Mononuclear cell (primary cell): ENCODE data around the gene CDC5L. TPM values are rescaled to one million over a fixed set of nuclear protein-coding genes. Genes with fewer than 3 reads are reported as not detected.
"Not testable (repeated sequence)": the region's sequence is repeated elsewhere in the genome, so short reads cannot be mapped to it uniquely, and the experiment has no call there.

Experiments
- H3K27me3 ChIP-seq: 2 replicates; pipeline ENCODE4 v1.6.0; 2011; ENCODE audit warnings: low read length, control low read depth; ENCODE audit not compliant: insufficient read depth
- H3K4me1 ChIP-seq: 2 replicates; pipeline ENCODE4 v1.5.1; 2011; ENCODE audit warnings: mild to moderate bottlenecking, low read length, control low read depth; ENCODE audit not compliant: insufficient read depth
- H3K4me3 ChIP-seq: 2 replicates; pipeline ENCODE4 v1.5.1; 2011; ENCODE audit warnings: mild to moderate bottlenecking, low read length, moderate library complexity
- H3K9me3 ChIP-seq: 2 replicates; pipeline ENCODE4 v1.5.1; 2011; ENCODE audit warnings: low read depth, mild to moderate bottlenecking, control low read depth, low read length
- total RNA-seq: library from RNA; depleted of rRNA; stranded (reverse); fragments of >200 nt; gene quantifications from one replicate; pipeline ENCODE4 v1.2.3, GENCODE V29; 2012

The CDC5L gene
- total RNA-seq, 1 donor: 30.5 TPM

DNA sequence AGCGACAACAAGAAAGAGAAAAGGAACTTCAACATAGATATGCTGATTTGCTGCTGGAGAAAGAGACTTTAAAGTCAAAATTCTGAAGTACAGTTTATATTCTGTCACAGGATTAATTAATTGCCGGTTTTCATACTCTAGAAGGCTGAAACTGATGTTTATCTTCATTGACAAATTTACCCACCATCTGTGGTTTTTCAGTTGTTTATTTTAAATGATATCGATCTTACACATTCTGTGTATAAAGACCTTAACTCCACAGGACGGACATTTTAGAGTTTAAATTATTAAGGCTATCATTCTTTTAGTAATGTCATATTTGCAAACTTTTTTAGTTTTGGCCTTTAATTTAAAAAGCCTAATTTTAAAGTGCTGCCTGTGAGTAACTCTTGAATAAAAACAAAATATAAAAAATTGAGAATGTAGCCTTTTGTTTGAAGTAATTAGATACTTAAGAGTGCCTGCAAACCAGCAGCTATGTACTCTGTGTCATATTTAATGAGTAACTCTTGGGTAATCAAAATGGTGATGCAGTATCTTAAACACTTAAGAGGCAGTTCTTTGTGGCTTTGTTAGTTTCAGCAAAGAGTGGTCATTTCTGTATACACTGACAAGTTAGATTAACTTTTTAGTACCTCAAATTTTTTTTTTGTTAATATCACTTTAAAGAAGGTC, 59.3 kb downstream of the CDC5L start:
- peaks cover 17% of the 10 kb centered on the region for H3K9me3 ChIP-seq
- no peaks in the 10 kb centered on the region for H3K4me1 ChIP-seq
- H3K27me3 ChIP-seq: no peaks in the 10 kb centered on the region
- H3K4me3 ChIP-seq: no peak overlapping the region

DNA sequence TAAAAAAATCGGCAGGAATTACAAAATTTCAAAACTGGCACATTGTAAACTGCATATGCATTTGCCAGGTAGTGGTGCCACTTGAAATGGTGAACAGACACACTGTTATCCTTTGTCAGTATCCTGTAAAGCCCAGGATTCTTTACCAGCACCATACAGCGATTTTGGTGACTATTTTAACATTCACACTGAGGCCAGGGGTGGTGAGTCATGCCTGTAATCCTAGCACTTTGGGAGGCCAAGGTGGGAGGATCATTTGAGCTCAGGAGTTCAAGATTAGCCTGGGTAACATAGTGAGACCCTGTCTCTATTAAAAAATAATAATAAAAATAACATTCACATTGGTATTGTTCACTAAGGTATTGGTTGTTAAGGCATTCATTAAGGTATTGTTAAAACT, 61.7 kb downstream of the CDC5L start:
- H3K4me1 ChIP-seq, H3K4me3 ChIP-seq, H3K9me3 ChIP-seq, H3K27me3 ChIP-seq: not testable (repeated sequence)

GRCh38 chr6:44451803-44452695, 64.5 kb downstream of the CDC5L start:
- Histone ChIP-seq H3K4me3 (no peak overlapping the region), H3K27me3 (no peaks in the 10 kb centered on the region), H3K9me3 (no peaks in the 10 kb centered on the region), H3K4me1 (peaks cover 4% of the 10 kb centered on the region)

DNA sequence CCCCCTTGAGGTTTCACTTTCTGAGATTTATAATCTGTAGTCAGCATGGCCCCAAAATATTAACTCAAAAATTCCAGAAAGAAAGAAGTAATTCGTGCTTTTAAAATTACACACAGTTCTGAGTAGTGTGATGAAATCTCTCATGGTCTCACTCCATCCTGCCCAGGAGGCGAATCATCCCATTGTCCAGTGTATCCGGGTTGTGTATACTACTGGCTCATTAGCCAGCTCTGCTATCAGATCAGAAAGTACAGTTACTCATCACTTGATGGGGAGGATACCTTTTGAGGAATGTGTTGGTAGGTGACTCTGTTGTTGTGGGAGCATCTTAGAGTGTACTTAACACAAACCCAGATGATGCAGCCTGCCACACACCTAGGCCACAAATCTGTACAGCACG, 65.2 kb downstream of the CDC5L start:
- no peaks in the 10 kb centered on the region for H3K27me3 ChIP-seq
- H3K4me1 ChIP-seq: peaks cover 4% of the 10 kb centered on the region
- H3K9me3 ChIP-seq: no peaks in the 10 kb centered on the region
- H3K4me3 ChIP-seq: no peak overlapping the region

DNA sequence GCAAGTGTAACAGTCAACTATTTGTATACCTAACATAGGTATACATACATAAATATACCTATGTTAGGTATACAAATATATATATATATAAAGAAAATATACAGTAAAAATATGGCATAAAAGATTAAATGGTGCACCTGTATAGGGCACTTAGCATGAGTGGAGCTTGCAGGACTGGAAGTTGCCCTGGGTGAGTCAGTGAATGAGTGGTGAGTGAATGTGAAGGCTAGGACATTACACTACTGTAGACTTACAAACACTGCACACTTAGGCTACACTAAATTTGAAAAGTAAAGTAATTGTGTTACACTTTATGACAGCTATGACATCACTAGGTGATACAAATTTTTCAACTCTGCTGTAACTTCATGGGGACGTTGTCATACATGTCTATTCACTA, 65.6 kb downstream of the CDC5L start:
- H3K27me3 ChIP-seq: no peaks in the 10 kb centered on the region
- no peaks in the 10 kb centered on the region for H3K9me3 ChIP-seq
- H3K4me3 ChIP-seq: no peak overlapping the region
- peaks cover 4% of the 10 kb centered on the region for H3K4me1 ChIP-seq

- H3K27me3 ChIP-seq: no peaks in the 10 kb centered on the region
- H3K9me3 ChIP-seq: no peaks in the 10 kb centered on the region
- no peak overlapping the region for H3K4me3 ChIP-seq
- peaks cover 4% of the 10 kb centered on the region for H3K4me1 ChIP-seq
These were observed 66.7 kb downstream of the CDC5L start for GRCh38 chr6:44454198-44454597.

GRCh38 chr6:44456070-44456965, 68.8 kb downstream of the CDC5L start:
- no peaks in the 10 kb centered on the region for H3K9me3 ChIP-seq
- H3K27me3 ChIP-seq: no peaks in the 10 kb centered on the region
- H3K4me3 ChIP-seq: no peak overlapping the region
- H3K4me1 ChIP-seq: peaks cover 4% of the 10 kb centered on the region

DNA sequence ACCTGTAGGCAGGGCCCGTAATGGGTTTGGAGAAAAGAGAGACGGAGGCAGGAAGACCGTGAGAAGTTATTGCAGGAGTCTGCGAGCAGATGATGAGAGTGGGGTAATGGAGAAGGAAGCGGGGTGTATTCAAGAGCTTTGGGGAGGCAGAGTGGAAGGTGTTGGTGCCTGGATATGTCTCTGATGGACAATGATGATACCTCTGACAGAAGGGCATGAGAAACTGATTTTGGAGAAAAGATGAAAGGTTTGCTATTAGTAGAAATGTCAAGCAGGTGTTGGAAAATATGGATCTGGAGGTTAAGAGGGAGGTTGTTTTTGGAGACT, 69.4 kb downstream of the CDC5L start:
- no peaks in the 10 kb centered on the region for H3K9me3 ChIP-seq

GRCh38 chr6:44457596-44457995, 70.1 kb downstream of the CDC5L start:
- no peaks in the 10 kb centered on the region for H3K27me3 ChIP-seq
- no peak overlapping the region for H3K4me3 ChIP-seq
- no peaks in the 10 kb centered on the region for H3K9me3 ChIP-seq
- H3K4me1 ChIP-seq: peaks cover 4% of the 10 kb centered on the region

More for the DNA sequence above, 69.4 kb downstream of the CDC5L start:
- H3K4me3 ChIP-seq: no peak overlapping the region
- H3K4me1 ChIP-seq: peaks cover 4% of the 10 kb centered on the region
- H3K27me3 ChIP-seq: no peaks in the 10 kb centered on the region

DNA sequence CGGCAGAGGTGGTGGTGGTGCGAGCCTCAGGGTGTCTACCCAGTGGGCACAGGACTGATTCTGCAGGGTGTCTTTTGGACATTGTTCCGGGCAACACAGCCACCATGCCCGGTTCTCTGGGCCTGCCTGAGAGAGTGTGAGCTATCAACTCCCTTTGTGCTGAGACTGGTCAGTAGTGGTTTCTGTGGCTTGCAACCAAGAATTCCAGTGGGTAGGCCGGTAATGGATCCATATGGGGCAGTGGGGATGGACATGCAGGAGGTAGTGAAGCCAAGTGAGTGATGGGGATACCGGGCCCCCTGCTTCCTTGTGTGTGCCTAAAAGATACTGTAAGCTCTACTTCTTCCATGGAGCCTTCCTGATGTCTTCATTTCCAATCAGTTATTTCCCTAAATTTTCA, 71.0 kb downstream of the CDC5L start:
- H3K4me1 ChIP-seq: peaks cover 4% of the 10 kb centered on the region
- H3K9me3 ChIP-seq: no peaks in the 10 kb centered on the region
- no peaks in the 10 kb centered on the region for H3K27me3 ChIP-seq

GRCh38 chr6:44462335-44462734, 74.8 kb downstream of the CDC5L start:
- no peaks in the 10 kb centered on the region for H3K9me3 ChIP-seq

More for the DNA sequence above, 71.0 kb downstream of the CDC5L start:
- no peak overlapping the region for H3K4me3 ChIP-seq

GRCh38 chr6:44462797-44463727, 75.6 kb downstream of the CDC5L start:
- no peaks in the 10 kb centered on the region for H3K9me3 ChIP-seq
- no peaks in the 10 kb centered on the region for H3K4me1 ChIP-seq
- no peaks in the 10 kb centered on the region for H3K27me3 ChIP-seq
- no peak overlapping the region for H3K4me3 ChIP-seq

More at GRCh38 chr6:44462335-44462734, 74.8 kb downstream of the CDC5L start:
- no peaks in the 10 kb centered on the region for H3K27me3 ChIP-seq
- H3K4me1 ChIP-seq: no peaks in the 10 kb centered on the region
- H3K4me3 ChIP-seq: no peak overlapping the region

DNA sequence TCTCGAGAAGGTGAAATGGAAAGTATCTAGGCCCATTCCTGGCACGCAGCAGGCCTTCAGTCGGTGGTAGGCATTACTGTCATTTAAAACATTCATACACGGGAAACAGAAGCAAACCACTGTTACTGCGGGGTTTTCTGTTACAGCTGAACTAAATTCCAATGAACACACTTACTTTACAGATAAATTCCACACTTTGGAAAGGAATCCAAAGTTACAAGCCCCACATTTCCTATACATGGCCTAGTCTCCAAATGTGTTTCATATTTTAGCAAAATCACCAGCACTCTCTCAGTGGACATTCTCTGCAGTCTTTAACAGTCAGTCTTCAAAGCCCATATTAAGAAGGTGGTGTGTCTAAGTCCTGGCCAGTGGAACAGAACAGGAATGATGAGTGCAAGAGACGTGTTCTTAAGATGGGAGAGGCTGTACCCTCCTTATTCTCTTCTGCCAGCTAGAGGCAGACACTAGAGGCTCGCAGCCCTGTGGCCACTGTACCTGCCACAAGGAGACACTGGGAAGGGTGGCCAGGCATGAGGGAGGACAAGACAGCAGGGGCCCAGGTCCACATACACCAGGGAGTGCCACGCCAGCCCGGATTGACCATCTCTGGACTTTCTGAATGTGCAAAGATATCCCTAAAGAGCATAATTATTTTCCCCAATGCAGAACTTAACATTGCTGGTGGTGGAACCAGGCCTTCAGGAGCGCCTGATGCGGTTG, 76.4 kb downstream of the CDC5L start:
- Histone ChIP-seq H3K9me3 (no peaks in the 10 kb centered on the region), H3K4me1 (no peaks in the 10 kb centered on the region), H3K4me3 (no peak overlapping the region), H3K27me3 (no peaks in the 10 kb centered on the region)
